ENCODE data around the gene RPS2.

DNA sequence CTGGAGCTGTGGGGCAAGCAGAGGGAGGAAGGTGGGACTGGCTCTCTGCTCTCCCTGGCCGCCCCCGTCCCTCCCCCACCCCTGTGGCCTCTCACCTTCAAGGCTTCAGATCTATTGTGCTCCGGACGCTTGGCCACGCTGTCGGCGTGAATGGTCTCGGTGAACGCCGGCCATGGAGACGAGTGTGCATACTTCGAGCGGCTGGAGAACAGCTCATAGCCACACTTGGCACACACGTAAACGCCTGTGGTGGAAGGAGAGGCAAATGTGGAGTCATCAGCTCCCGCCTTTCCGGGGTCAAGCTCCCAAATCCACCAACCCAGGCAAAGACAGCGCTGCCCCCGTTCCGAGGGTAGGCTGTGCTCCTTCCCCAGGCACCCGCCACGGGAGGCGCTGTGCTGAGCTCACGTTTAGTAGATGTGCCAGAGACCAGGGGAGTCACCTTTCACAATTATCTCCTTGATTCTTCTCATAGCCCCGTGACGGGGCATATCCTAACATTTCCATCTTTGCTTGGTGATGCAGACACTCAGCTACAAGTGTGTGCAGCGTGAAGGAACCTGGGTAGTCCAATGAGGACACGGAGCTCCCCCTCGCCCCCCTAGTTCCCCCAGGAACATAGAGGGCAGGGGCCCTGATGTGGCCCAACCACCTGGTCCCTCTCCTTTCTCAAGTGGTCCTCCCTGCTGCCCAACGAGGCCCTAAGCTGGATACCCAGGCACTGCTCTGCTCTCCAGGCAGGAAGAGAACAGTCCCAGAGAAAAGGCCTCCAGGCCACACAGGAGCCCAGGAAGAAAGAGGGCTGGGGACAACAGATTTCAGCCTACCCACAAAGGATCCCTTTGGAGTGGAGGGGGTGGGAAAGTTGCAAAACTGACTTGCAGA, 23.2 kb downstream of the RPS2 start:
- TF ChIP-seq, protein P1, sequence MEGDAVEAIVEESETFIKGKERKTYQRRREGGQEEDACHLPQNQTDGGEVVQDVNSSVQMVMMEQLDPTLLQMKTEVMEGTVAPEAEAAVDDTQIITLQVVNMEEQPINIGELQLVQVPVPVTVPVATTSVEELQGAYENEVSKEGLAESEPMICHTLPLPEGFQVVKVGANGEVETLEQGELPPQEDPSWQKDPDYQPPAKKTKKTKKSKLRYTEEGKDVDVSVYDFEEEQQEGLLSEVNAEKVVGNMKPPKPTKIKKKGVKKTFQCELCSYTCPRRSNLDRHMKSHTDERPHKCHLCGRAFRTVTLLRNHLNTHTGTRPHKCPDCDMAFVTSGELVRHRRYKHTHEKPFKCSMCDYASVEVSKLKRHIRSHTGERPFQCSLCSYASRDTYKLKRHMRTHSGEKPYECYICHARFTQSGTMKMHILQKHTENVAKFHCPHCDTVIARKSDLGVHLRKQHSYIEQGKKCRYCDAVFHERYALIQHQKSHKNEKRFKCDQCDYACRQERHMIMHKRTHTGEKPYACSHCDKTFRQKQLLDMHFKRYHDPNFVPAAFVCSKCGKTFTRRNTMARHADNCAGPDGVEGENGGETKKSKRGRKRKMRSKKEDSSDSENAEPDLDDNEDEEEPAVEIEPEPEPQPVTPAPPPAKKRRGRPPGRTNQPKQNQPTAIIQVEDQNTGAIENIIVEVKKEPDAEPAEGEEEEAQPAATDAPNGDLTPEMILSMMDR (IDR thresholded peaks at IDR 0.05; ENCODE audit: insufficient read depth, low read length): peak; percentile 74
- no peak; the same call in 1 of the 2 replicates for TF ChIP-seq POLR2AphosphoS5 (IDR thresholded peaks at IDR 0.05; ENCODE audit: low read depth)
- TF ChIP-seq, protein P2, sequence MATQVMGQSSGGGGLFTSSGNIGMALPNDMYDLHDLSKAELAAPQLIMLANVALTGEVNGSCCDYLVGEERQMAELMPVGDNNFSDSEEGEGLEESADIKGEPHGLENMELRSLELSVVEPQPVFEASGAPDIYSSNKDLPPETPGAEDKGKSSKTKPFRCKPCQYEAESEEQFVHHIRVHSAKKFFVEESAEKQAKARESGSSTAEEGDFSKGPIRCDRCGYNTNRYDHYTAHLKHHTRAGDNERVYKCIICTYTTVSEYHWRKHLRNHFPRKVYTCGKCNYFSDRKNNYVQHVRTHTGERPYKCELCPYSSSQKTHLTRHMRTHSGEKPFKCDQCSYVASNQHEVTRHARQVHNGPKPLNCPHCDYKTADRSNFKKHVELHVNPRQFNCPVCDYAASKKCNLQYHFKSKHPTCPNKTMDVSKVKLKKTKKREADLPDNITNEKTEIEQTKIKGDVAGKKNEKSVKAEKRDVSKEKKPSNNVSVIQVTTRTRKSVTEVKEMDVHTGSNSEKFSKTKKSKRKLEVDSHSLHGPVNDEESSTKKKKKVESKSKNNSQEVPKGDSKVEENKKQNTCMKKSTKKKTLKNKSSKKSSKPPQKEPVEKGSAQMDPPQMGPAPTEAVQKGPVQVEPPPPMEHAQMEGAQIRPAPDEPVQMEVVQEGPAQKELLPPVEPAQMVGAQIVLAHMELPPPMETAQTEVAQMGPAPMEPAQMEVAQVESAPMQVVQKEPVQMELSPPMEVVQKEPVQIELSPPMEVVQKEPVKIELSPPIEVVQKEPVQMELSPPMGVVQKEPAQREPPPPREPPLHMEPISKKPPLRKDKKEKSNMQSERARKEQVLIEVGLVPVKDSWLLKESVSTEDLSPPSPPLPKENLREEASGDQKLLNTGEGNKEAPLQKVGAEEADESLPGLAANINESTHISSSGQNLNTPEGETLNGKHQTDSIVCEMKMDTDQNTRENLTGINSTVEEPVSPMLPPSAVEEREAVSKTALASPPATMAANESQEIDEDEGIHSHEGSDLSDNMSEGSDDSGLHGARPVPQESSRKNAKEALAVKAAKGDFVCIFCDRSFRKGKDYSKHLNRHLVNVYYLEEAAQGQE (IDR thresholded peaks at IDR 0.05; ENCODE audit: insufficient replicate concordance, low read depth): no peak
- no peak for TF ChIP-seq SPI1 (IDR thresholded peaks at IDR 0.05; ENCODE audit: borderline replicate concordance, low read depth)

All from HL-60 (cell line).